HepG2 (cell line): Measurements from ENCODE around the gene PRICKLE2.

Experiments
- ARNTL ChIP-seq: sonication (generic); formaldehyde crosslinking; IDR thresholded peaks from 2 replicates; pipeline ENCODE4 v1.4.0; 2020; ENCODE audit warnings: mild to moderate bottlenecking, missing genetic modification reagents
- CEBPB ChIP-seq: IDR thresholded peaks from 2 replicates; pipeline ENCODE4 v1.6.1; 2011; ENCODE audit warnings: low read depth, low read length, improper control_type of control experiment, borderline replicate concordance
- CTCF ChIP-seq: sonication (generic); formaldehyde crosslinking; IDR thresholded peaks from 2 replicates; pipeline ENCODE4 v1.5.0; 2020; ENCODE audit warnings: mild to moderate bottlenecking, missing genetic modification reagents, moderate library complexity
- HNRNPK ChIP-seq: fragments of 200-400 bp; formaldehyde crosslinking; IDR thresholded peaks from 2 replicates; pipeline ENCODE4 v1.6.1; 2018; ENCODE audit warnings: low read length, low read depth, moderate library complexity, mild to moderate bottlenecking; ENCODE audit not compliant: poor library complexity, severe bottlenecking
- JUN ChIP-seq: sonication (generic); formaldehyde crosslinking; IDR thresholded peaks from 2 replicates; pipeline ENCODE4 v1.4.0; 2020; ENCODE audit warnings: mild to moderate bottlenecking, missing genetic modification reagents
- KMT2B ChIP-seq: IDR thresholded peaks from 2 replicates; pipeline ENCODE4 v1.6.1; 2016; ENCODE audit warnings: missing genetic modification reagents, missing compliant biosample characterization
- SMAD1 ChIP-seq: sonication (generic); formaldehyde crosslinking; IDR thresholded peaks from 2 replicates; pipeline ENCODE4 v1.4.0; 2020; ENCODE audit warnings: missing genetic modification reagents, low read depth, mild to moderate bottlenecking, borderline replicate concordance
- TEF ChIP-seq: sonication (generic); formaldehyde crosslinking; IDR thresholded peaks from 2 replicates; pipeline ENCODE4 v1.5.0; 2020; ENCODE audit warnings: missing genetic modification reagents
- ZFP36 ChIP-seq: fragments of 150-350 bp; IDR thresholded peaks from 2 replicates; pipeline ENCODE4 v1.6.1; 2018; ENCODE audit warnings: borderline replicate concordance, low read length, low read depth; ENCODE audit not compliant: partially characterized antibody
- ZNF354B ChIP-seq: sonication (generic); formaldehyde crosslinking; IDR thresholded peaks from 2 replicates; pipeline ENCODE4 v1.8.0; 2022; ENCODE audit warnings: mild to moderate bottlenecking, missing genetic modification reagents
- ZNF577 ChIP-seq: sonication (generic); formaldehyde crosslinking; IDR thresholded peaks from 2 replicates; pipeline ENCODE4 v1.4.0; 2020; ENCODE audit warnings: mild to moderate bottlenecking, low read depth, missing genetic modification reagents, borderline replicate concordance
- ZZZ3 ChIP-seq: sonication (generic); formaldehyde crosslinking; IDR thresholded peaks from 2 replicates; pipeline ENCODE4 v1.4.0; 2020; ENCODE audit warnings: missing genetic modification reagents, mild to moderate bottlenecking, borderline replicate concordance
- TF ChIP-seq, protein P1 (sequence below): sonication (generic); formaldehyde crosslinking; IDR thresholded peaks from 2 replicates; pipeline ENCODE4 v1.4.0; 2020; ENCODE audit warnings: missing genetic modification reagents

GRCh38 chr3:64265646-64266045 is 40.4 kb upstream of the PRICKLE2 start:
- TF ChIP-seq TEF (CRISPR knock-in tag) (no peak), CEBPB (no peak), ZFP36 (no peak), ZZZ3 (CRISPR knock-in tag) (no peak), ZNF577 (CRISPR knock-in tag) (no peak), ZNF354B (CRISPR knock-in tag) (no peak), ARNTL (no peak), KMT2B (CRISPR knock-in tag) (no peak), SMAD1 (CRISPR knock-in tag) (no peak), HNRNPK (no peak), JUN (no peak), CTCF (CRISPR knock-in tag) (no peak)
- TF ChIP-seq, protein P1, sequence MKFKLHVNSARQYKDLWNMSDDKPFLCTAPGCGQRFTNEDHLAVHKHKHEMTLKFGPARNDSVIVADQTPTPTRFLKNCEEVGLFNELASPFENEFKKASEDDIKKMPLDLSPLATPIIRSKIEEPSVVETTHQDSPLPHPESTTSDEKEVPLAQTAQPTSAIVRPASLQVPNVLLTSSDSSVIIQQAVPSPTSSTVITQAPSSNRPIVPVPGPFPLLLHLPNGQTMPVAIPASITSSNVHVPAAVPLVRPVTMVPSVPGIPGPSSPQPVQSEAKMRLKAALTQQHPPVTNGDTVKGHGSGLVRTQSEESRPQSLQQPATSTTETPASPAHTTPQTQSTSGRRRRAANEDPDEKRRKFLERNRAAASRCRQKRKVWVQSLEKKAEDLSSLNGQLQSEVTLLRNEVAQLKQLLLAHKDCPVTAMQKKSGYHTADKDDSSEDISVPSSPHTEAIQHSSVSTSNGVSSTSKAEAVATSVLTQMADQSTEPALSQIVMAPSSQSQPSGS (CRISPR knock-in tag) = no peak
